Muscle layer of colon (tissue), 2 donors: ENCODE results near the gene CHP2.
"Not testable (repeated sequence)": the region's sequence is repeated elsewhere in the genome, so short reads cannot be mapped to it uniquely, and the experiment has no call there.

Experiments
- H3K27ac ChIP-seq: one replicate; pipeline ENCODE4 v1.7.0; 2013; ENCODE audit warnings: low read depth, mild to moderate bottlenecking, low read length, moderate library complexity
- H3K27me3 ChIP-seq, 2 donors: one replicate each; pipeline ENCODE4 v1.7.0; 2013; ENCODE audit warnings: low read length in 2 of 2, mild to moderate bottlenecking in 2 of 2; ENCODE audit not compliant: insufficient read depth in 2 of 2, control insufficient read depth in 1 of 2
- H3K36me3 ChIP-seq: one replicate; pipeline ENCODE4 v1.7.0; 2013; ENCODE audit warnings: mild to moderate bottlenecking, low read length; ENCODE audit not compliant: insufficient read depth
- H3K4me1 ChIP-seq: one replicate; pipeline ENCODE4 v1.7.0; 2013; ENCODE audit warnings: mild to moderate bottlenecking, low read length; ENCODE audit not compliant: insufficient read depth
- H3K4me3 ChIP-seq, 2 donors: one replicate each; pipeline ENCODE4 v1.7.0; 2013; ENCODE audit warnings: low read length in 2 of 2, low read depth in 1 of 2, mild to moderate bottlenecking in 1 of 2, moderate library complexity in 1 of 2
- H3K9ac ChIP-seq: one replicate; pipeline ENCODE4 v1.7.0; 2013; ENCODE audit warnings: low read length
- H3K9me3 ChIP-seq: one replicate; pipeline ENCODE4 v1.7.0; 2013; ENCODE audit warnings: mild to moderate bottlenecking, low read length
- donor health status: abdominal sarcoma.
- donor health status: Adenocarcinoma of cecum.

CHP2 gene

DNA sequence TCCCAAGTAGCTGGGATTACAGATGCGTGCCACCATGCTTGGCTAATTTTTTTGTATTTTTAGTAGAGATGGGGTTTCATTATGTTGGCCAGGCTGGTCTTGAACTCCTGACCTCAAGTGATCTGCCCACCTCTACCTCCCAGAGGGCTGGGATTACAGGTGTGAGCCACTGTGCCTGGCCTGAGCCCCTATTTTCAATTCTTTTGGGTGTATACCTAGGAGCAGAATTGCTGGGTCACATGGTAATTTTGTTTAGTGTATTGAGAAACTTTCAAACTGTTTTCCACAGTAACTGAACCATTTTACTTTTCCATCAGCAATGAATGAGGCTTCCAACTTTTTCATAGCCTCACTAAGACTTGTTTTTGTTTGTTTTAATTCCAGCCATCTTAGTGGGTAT, 3.8 kb upstream of the CHP2 start:
- H3K4me3 ChIP-seq, H3K9ac ChIP-seq, H3K4me1 ChIP-seq, H3K36me3 ChIP-seq, H3K27ac ChIP-seq, H3K9me3 ChIP-seq: not testable (repeated sequence)
- H3K27me3 ChIP-seq: peaks cover 7 to 24% of the 10 kb centered on the region in 2 donors

DNA sequence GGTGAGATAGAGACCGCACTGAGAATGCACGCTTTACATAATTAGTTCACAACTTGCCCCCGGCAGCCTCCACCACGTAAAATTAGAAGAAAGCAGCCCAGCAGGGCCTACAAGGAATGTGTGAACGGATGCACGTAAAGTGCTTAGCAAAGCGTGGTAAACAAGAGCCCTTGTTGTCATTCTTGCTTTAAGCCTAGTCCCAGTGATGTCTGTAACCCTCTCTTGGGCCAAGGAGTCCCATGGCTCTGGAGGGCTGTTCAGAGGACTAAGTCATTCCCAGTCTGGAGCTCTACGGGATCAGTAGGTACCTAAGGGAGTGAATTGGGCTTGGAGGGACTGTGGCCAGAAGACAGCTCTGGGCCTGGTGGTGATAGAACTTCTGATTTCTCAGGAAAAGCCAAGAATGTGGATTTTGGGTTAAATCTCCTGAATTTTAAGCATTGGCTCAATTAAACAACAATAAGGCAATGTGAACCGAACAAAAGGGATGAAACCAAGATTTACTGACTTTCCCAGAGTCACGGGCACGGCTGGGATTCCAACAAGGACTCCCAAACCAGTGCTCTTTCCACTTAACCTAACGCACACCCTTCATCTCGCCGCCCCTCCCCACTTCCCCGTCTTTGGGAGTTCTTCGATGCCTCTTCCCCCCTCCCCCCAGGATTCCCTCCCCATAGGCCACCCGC, 775 bp upstream of the CHP2 start:
- Histone ChIP-seq H3K27ac (no peak overlapping the region), H3K27me3 (peaks cover 11 to 28% of the 10 kb centered on the region in 2 donors), H3K9ac (no peak overlapping the region), H3K4me1 (no peaks in the 10 kb centered on the region), H3K9me3 (no peaks in the 10 kb centered on the region), H3K4me3 (no peak overlapping the region), H3K36me3 (no peaks in the 10 kb centered on the region)

DNA sequence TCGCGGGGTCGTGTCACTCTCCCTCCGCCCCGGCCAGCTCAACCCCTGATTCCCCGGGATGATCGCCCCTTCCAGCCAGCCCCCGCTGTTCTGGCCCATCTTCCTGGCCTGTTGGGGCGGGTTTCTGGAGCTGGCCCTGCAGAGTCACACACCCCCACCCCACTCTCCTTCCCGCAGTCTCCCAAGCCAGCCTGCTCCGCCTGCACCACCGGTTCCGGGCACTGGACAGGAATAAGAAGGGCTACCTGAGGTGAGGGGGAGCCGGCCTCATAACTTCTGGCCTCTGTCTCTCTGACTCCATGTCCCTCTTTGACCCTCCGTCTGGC, 621 bp downstream of the CHP2 start:
- no peaks in the 10 kb centered on the region for H3K9me3 ChIP-seq
- H3K27me3 ChIP-seq: peaks cover 11 to 28% of the 10 kb centered on the region in 2 donors
- H3K4me1 ChIP-seq: no peaks in the 10 kb centered on the region
- H3K4me3 ChIP-seq: no peak overlapping the region
- no peak overlapping the region for H3K27ac ChIP-seq
- no peaks in the 10 kb centered on the region for H3K36me3 ChIP-seq
- H3K9ac ChIP-seq: no peak overlapping the region

DNA sequence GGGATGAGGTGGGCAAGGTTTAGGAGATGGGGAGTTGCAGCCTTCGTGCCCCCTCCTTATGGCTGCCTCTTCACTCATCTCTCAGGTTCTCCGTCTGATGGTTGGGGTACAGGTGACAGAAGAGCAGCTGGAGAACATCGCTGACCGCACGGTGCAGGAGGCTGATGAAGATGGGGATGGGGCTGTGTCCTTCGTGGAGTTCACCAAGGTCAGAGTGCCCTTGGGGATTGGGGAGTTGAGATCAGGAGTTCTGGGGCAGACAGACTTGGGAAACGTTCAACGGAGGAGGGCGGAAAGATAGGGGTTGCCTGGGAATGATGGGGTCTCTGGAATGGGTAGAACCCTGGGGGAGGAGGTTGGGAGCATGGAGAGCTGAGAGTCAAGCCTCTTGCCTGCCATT, 2.3 kb downstream of the CHP2 start:
- Histone ChIP-seq H3K4me3 (no peak overlapping the region), H3K9ac (no peak overlapping the region), H3K36me3 (no peaks in the 10 kb centered on the region), H3K4me1 (no peaks in the 10 kb centered on the region), H3K27ac (no peak overlapping the region), H3K27me3 (peaks cover 11 to 28% of the 10 kb centered on the region in 2 donors), H3K9me3 (no peaks in the 10 kb centered on the region)

DNA sequence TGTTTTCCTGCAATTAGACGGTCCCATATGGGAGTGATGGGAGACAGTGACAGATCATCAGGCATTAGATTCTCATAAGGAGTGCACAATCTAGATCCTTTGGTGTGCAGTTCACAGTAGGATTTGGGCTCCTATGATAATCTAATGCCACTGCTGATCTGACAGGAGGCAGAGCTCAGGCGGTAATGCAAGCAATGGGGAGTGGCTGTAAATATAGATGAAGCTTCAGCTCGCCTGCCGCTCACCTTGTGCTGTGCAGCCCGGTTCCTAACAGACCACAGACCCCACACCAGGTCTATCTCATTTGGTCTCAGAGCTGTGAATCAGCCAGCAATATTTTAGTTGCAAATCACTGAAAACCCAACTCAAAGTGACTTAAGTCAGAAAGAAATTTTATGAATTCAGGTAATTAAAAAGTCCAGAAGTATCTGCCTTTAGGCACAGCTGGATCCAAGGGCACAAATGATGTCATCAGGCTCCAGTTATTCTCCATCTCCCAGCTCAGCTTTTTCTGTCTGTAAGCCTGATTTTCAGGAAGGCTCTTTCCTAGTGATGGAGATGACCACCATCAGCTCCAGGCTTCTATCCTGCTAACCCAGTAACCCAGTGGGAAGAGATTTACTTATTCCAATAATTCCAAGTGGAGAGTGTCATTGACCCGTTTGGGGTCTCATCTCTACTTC, 3.3 kb downstream of the CHP2 start:
- Histone ChIP-seq H3K36me3 (no peaks in the 10 kb centered on the region), H3K4me3 (no peak overlapping the region), H3K9me3 (no peaks in the 10 kb centered on the region), H3K9ac (no peak overlapping the region), H3K27ac (no peak overlapping the region), H3K27me3 (peaks cover 11 to 28% of the 10 kb centered on the region in 2 donors), H3K4me1 (no peaks in the 10 kb centered on the region)

DNA sequence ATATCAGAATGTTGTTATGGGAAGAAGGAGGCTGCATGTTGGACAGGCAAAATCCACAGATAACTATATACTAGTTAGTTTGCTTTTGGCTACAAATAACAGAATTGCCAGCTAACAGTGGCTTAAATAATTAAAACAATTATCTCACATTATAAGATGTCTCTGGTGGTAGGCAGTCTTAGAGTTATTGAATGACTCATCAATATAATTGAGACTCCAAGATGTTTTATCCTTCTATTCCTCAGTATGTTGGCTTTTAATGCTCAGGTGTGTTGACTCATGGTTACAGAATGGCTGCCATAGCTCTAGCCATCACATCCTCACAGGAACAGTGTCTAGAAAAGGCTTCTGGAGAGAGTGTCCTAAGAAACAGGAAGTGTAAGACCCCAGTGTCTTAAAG, 11.1 kb downstream of the CHP2 start:
- no peaks in the 10 kb centered on the region for H3K36me3 ChIP-seq
- no peaks in the 10 kb centered on the region for H3K9me3 ChIP-seq
- no peak overlapping the region for H3K27ac ChIP-seq
- H3K4me1 ChIP-seq: no peaks in the 10 kb centered on the region
- H3K27me3 ChIP-seq: no peaks in the 10 kb centered on the region
- H3K9ac ChIP-seq: no peak overlapping the region
- H3K4me3 ChIP-seq: no peak overlapping the region

DNA sequence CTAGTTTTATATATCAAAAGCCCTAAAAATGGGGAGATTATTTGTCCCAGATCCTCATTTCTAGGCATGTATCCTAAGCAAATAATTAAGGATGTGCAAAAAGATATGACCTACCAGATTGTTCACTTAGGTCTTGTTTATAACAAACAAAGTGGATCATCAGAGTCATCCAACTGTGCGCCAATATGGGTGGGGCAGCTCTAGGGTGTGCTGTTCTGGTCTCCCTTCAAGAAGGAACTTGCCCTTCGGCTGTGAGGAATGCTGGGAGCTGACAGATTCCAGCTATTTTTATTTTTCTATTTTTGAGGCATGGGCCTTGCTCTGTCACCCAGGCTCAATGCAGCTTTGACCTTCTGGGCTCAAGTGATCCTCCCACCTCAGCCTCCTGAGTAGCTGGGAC, 13.8 kb downstream of the CHP2 start:
- H3K9me3 ChIP-seq: no peaks in the 10 kb centered on the region
- no peak overlapping the region for H3K9ac ChIP-seq
- H3K4me3 ChIP-seq: no peak overlapping the region
- H3K27ac ChIP-seq: no peak overlapping the region
- H3K27me3 ChIP-seq: no peaks in the 10 kb centered on the region
- H3K36me3 ChIP-seq: no peaks in the 10 kb centered on the region
- no peaks in the 10 kb centered on the region for H3K4me1 ChIP-seq

DNA sequence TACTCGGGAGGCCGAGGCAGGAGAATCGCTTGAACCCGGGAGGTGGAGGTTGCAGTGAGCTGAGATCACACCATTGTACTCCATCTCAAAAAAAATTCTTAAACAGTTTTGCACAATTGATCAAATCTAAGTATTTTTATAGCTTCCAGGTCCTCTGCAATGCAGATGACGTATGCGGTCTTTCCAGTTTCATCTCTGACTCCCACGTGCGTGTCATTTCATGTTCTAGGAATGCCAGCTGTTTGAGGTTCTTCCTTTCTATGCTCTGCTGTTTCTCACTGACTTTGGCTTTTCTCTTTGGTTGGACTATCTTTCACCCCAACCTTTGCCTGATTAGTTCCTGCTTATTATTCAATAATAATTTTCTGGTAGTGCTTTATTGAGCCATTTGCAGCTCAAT, 16.2 kb downstream of the CHP2 start:
- no peaks in the 10 kb centered on the region for H3K36me3 ChIP-seq
- no peaks in the 10 kb centered on the region for H3K9me3 ChIP-seq
- no peak overlapping the region for H3K4me3 ChIP-seq

DNA sequence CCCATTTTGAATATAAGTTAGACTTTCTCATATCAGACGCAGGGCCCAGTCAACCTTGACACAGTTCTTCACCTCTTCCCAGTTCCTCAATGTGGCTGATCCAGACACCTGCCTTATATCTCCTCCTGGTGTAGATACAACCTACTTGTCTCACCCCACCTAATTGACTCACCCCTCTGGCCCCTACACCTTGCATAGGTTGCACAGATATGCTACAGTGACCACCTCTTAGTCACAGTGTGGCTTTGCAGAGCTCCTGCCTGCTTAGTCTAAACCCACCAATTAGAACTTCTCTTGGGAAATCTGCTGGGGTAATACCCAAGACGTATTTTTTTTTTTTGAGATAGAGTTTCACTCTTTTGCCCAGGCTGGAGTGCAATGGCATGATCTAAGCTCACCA, 16.8 kb downstream of the CHP2 start:
- Histone ChIP-seq H3K36me3 (no peaks in the 10 kb centered on the region), H3K27me3 (no peaks in the 10 kb centered on the region), H3K9me3 (no peaks in the 10 kb centered on the region), H3K4me3 (no peak overlapping the region), H3K4me1 (no peaks in the 10 kb centered on the region), H3K9ac (no peak overlapping the region), H3K27ac (no peak overlapping the region)

More for the DNA sequence above, 16.2 kb downstream of the CHP2 start:
- Histone ChIP-seq H3K27ac (no peak overlapping the region), H3K4me1 (no peaks in the 10 kb centered on the region), H3K27me3 (no peaks in the 10 kb centered on the region), H3K9ac (no peak overlapping the region)

DNA sequence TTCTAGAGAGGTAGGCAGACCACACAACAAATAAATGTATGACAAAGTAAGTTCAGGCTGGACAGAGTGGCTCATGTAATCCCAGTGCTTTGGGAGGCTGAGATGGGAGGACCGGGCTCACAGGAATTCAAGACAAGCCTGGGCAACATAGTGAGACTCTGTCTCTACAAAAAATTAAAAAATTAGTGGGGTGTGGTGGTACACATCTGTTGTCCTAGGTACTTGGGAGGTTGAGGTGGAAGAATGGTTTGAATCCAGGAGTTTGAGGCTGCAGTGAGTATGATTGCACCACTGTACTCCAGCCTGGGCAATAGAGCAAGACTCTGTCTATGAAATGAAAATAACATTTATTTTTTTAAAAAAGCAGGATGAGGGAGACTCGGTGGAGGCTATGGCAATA, 18.5 kb downstream of the CHP2 start:
- Histone ChIP-seq H3K9me3 (no peaks in the 10 kb centered on the region), H3K27me3 (no peaks in the 10 kb centered on the region), H3K4me1 (no peaks in the 10 kb centered on the region), H3K9ac (no peak overlapping the region), H3K4me3 (no peak overlapping the region), H3K36me3 (no peaks in the 10 kb centered on the region), H3K27ac (no peak overlapping the region)

DNA sequence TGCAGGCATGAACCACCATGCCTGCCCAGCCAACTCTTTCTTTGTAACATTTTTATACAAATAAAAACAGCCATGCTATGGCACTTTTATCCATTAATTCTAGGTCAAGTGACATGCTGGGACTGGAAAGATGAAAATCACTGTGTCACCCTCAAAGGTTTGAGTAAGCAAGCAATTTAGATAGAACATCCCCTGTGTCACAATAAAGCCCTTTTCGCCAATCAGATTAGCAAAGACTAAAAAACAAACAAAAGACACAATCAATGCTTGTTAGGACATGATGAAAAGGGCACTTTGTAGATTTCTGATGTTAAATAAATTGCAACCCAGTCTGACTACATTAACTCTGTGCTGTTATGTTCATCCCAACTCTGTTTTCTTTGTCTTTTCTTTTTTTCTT, 26.4 kb downstream of the CHP2 start:
- H3K27ac ChIP-seq: no peak overlapping the region

DNA sequence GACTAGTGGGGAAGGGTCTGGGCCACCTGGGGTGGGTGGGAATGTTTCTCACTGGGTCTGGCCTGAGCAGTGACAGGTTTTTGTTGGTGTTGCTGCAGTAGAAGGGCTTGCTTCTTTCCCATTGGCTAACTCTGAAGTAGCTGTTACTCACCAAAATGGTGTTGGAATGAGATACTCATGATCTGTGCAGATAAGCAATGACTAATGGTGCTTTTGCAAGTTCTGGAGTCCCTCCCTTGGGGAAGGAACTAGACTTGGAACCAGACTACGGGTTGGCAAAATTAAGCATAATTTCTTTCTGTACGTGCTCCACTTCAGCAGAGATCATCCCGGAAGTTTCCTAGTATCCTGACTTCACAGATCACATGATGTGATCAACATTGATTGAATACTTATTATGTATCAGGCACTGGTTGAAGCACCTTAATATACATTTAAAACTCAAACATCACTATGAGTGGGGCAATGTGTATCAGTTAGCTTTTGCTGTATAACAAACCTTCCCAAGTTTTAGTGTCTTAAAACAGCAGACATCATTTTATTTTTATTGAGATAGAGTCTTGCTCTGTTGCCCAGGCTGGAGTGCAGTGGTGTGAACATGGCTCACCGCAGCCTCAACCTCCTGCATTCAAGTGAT, 30.1 kb downstream of the CHP2 start:
- Histone ChIP-seq H3K36me3 (no peaks in the 10 kb centered on the region), H3K27me3 (no peaks in the 10 kb centered on the region), H3K9me3 (no peaks in the 10 kb centered on the region), H3K4me1 (no peaks in the 10 kb centered on the region), H3K4me3 (no peak overlapping the region), H3K9ac (no peak overlapping the region), H3K27ac (no peak overlapping the region)

More for the DNA sequence above, 26.4 kb downstream of the CHP2 start:
- Histone ChIP-seq H3K9ac (no peak overlapping the region), H3K9me3 (no peaks in the 10 kb centered on the region), H3K4me3 (no peak overlapping the region), H3K27me3 (no peaks in the 10 kb centered on the region), H3K4me1 (no peaks in the 10 kb centered on the region), H3K36me3 (no peaks in the 10 kb centered on the region)
